BLaER1 (cell line): ENCODE results near the gene MRPL17.
A peak's percentile ranks its signal among the peaks of the same experiment; 100 is the strongest.

ENCODE experiments used
- H3K27ac ChIP-seq: shearing (Covaris generic); formaldehyde crosslinking; 2 replicates; pipeline ENCODE4 v1.8.1; 2022
- H3K27me3 ChIP-seq: shearing (Covaris generic); formaldehyde crosslinking; 2 replicates; pipeline ENCODE4 v1.8.1; 2022
- H3K36me3 ChIP-seq: shearing (Covaris generic); formaldehyde crosslinking; 2 replicates; pipeline ENCODE4 v1.8.1; 2022
- H3K4me1 ChIP-seq: shearing (Covaris generic); formaldehyde crosslinking; 2 replicates; pipeline ENCODE4 v1.8.1; 2022
- H3K4me2 ChIP-seq: shearing (Covaris generic); formaldehyde crosslinking; 2 replicates; pipeline ENCODE4 v1.8.1; 2022
- H3K4me3 ChIP-seq: shearing (Covaris generic); formaldehyde crosslinking; 2 replicates; pipeline ENCODE4 v1.8.1; 2022
- H3K9ac ChIP-seq: shearing (Covaris generic); formaldehyde crosslinking; 2 replicates; pipeline ENCODE4 v1.8.1; 2022
- H3K9me3 ChIP-seq: shearing (Covaris generic); formaldehyde crosslinking; 2 replicates; pipeline ENCODE4 v1.8.1; 2022
- H4K20me1 ChIP-seq: shearing (Covaris generic); formaldehyde crosslinking; 2 replicates; pipeline ENCODE4 v1.8.1; 2022
- Cebpa-rat ChIP-seq: shearing (Covaris generic); IDR thresholded peaks from 2 replicates; pipeline ENCODE4 v1.8.1; 2022

Gene MRPL17

GRCh38 chr11:6670202-6670830, 12.8 kb downstream of the MRPL17 start:
- H3K4me2 ChIP-seq = no peak overlapping the region
- peaks cover 15% of the 10 kb centered on the region for H3K4me1 ChIP-seq
- H3K27ac ChIP-seq = no peak overlapping the region
- no peaks in the 10 kb centered on the region for H3K9me3 ChIP-seq
- no peak for TF ChIP-seq Cebpa-rat
- H3K27me3 ChIP-seq = no peaks in the 10 kb centered on the region
- no peak overlapping the region for H3K4me3 ChIP-seq
- no peaks in the 10 kb centered on the region for H4K20me1 ChIP-seq
- H3K36me3 ChIP-seq = no peaks in the 10 kb centered on the region
- H3K9ac ChIP-seq = no peak overlapping the region

GRCh38 chr11:6667733-6668374, 15.3 kb downstream of the MRPL17 start:
- no peaks in the 10 kb centered on the region for H3K9me3 ChIP-seq
- peaks cover 9% of the 10 kb centered on the region; the same call in 1 of the 2 replicates for H3K4me1 ChIP-seq
- H3K4me2 ChIP-seq = peak overlapping the region; percentile 17; the same call in 1 of the 2 replicates
- H3K4me3 ChIP-seq = no peak overlapping the region
- TF ChIP-seq Cebpa-rat = no peak
- H4K20me1 ChIP-seq = no peaks in the 10 kb centered on the region
- H3K36me3 ChIP-seq = no peaks in the 10 kb centered on the region
- H3K9ac ChIP-seq = no peak overlapping the region
- no peak overlapping the region for H3K27ac ChIP-seq
- H3K27me3 ChIP-seq = no peaks in the 10 kb centered on the region

- no peaks in the 10 kb centered on the region for H3K36me3 ChIP-seq
- TF ChIP-seq Cebpa-rat = no peak
- H3K9me3 ChIP-seq = no peaks in the 10 kb centered on the region
- no peak overlapping the region for H3K27ac ChIP-seq
- H3K4me3 ChIP-seq = no peak overlapping the region
- H3K4me2 ChIP-seq = no peak overlapping the region
- H4K20me1 ChIP-seq = no peaks in the 10 kb centered on the region
- no peaks in the 10 kb centered on the region for H3K27me3 ChIP-seq
- H3K9ac ChIP-seq = no peak overlapping the region
- peaks cover 9% of the 10 kb centered on the region; the same call in 1 of the 2 replicates for H3K4me1 ChIP-seq
Measured at GRCh38 chr11:6666302-6667183, 16.6 kb downstream of the MRPL17 start.

- H3K4me1 ChIP-seq = peaks cover 9% of the 10 kb centered on the region; the same call in 1 of the 2 replicates
- no peak for TF ChIP-seq Cebpa-rat
- H3K4me2 ChIP-seq = no peak overlapping the region
- H4K20me1 ChIP-seq = no peaks in the 10 kb centered on the region
- no peaks in the 10 kb centered on the region for H3K36me3 ChIP-seq
- no peaks in the 10 kb centered on the region for H3K27me3 ChIP-seq
- no peaks in the 10 kb centered on the region for H3K9me3 ChIP-seq
- no peak overlapping the region for H3K4me3 ChIP-seq
- H3K27ac ChIP-seq = no peak overlapping the region
- H3K9ac ChIP-seq = no peak overlapping the region
Measured at GRCh38 chr11:6664551-6664950, 18.6 kb downstream of the MRPL17 start.

- H3K4me2 ChIP-seq = no peak overlapping the region
Measured at GRCh38 chr11:6663794-6664469, 19.2 kb downstream of the MRPL17 start.

GRCh38 chr11:6660712-6661111, 22.4 kb downstream of the MRPL17 start:
- H4K20me1 ChIP-seq = no peaks in the 10 kb centered on the region
- H3K27ac ChIP-seq = no peak overlapping the region
- no peak overlapping the region for H3K9ac ChIP-seq
- H3K4me2 ChIP-seq = no peak overlapping the region
- peaks cover 16% of the 10 kb centered on the region for H3K27me3 ChIP-seq
- 0 out of 2 replicates have a peak, but pooled peaks cover 7% of the 10 kb centered on the region for H3K4me1 ChIP-seq
- TF ChIP-seq Cebpa-rat = no peak
- no peak overlapping the region for H3K4me3 ChIP-seq
- no peaks in the 10 kb centered on the region for H3K9me3 ChIP-seq
- H3K36me3 ChIP-seq = no peaks in the 10 kb centered on the region

More at GRCh38 chr11:6663794-6664469, 19.2 kb downstream of the MRPL17 start:
- no peaks in the 10 kb centered on the region for H3K27me3 ChIP-seq
- no peak for TF ChIP-seq Cebpa-rat
- H3K36me3 ChIP-seq = no peaks in the 10 kb centered on the region
- H3K9ac ChIP-seq = no peak overlapping the region
- no peaks in the 10 kb centered on the region for H3K9me3 ChIP-seq
- no peak overlapping the region for H3K4me3 ChIP-seq
- no peaks in the 10 kb centered on the region for H4K20me1 ChIP-seq
- no peak overlapping the region for H3K27ac ChIP-seq
- peaks cover 9% of the 10 kb centered on the region; the same call in 1 of the 2 replicates for H3K4me1 ChIP-seq

- Histone ChIP-seq H3K9ac (no peak overlapping the region), H3K27me3 (peaks cover 36% of the 10 kb centered on the region), H3K4me1 (peaks cover 21% of the 10 kb centered on the region), H3K27ac (no peak overlapping the region), H3K9me3 (no peaks in the 10 kb centered on the region), H3K36me3 (no peaks in the 10 kb centered on the region), H4K20me1 (0 out of 2 replicates have a peak, but pooled peaks cover 4% of the 10 kb centered on the region), H3K4me3 (no peak overlapping the region), H3K4me2 (no peak overlapping the region)
- TF ChIP-seq Cebpa-rat = no peak
Measured at GRCh38 chr11:6658647-6659046, 24.5 kb downstream of the MRPL17 start.

- H3K27me3 ChIP-seq = peaks cover 47% of the 10 kb centered on the region
Measured at GRCh38 chr11:6657346-6657745, 25.8 kb downstream of the MRPL17 start.

GRCh38 chr11:6656936-6657335, 26.2 kb downstream of the MRPL17 start:
- Histone ChIP-seq H3K27me3 (peaks cover 47% of the 10 kb centered on the region), H3K9me3 (no peaks in the 10 kb centered on the region), H3K27ac (no peak overlapping the region), H3K4me2 (no peak overlapping the region), H3K36me3 (no peaks in the 10 kb centered on the region), H3K9ac (no peak overlapping the region), H3K4me3 (no peak overlapping the region), H4K20me1 (peaks cover 21% of the 10 kb centered on the region; the same call in 1 of the 2 replicates), H3K4me1 (peaks cover 32% of the 10 kb centered on the region)
- no peak for TF ChIP-seq Cebpa-rat

More at GRCh38 chr11:6657346-6657745, 25.8 kb downstream of the MRPL17 start:
- peaks cover 17% of the 10 kb centered on the region; the same call in 1 of the 2 replicates for H4K20me1 ChIP-seq
- no peak overlapping the region for H3K27ac ChIP-seq
- H3K9ac ChIP-seq = no peak overlapping the region
- H3K9me3 ChIP-seq = no peaks in the 10 kb centered on the region
- peaks cover 32% of the 10 kb centered on the region for H3K4me1 ChIP-seq
- no peaks in the 10 kb centered on the region for H3K36me3 ChIP-seq
- no peak overlapping the region for H3K4me3 ChIP-seq
- TF ChIP-seq Cebpa-rat = no peak
- no peak overlapping the region for H3K4me2 ChIP-seq
